SH-SY5Y (cell line): Measurements from ENCODE around the gene PHACTR3.

ENCODE experiments used
- GATA2 ChIP-seq: IDR thresholded peaks from 2 replicates; pipeline ENCODE4 v1.6.1; 2011; ENCODE audit warnings: mild to moderate bottlenecking, low read depth, low read length
- GATA3 ChIP-seq: IDR thresholded peaks from 2 replicates; pipeline ENCODE4 v1.6.1; 2011; ENCODE audit warnings: low read depth, mild to moderate bottlenecking, low read length, moderate library complexity

DNA sequence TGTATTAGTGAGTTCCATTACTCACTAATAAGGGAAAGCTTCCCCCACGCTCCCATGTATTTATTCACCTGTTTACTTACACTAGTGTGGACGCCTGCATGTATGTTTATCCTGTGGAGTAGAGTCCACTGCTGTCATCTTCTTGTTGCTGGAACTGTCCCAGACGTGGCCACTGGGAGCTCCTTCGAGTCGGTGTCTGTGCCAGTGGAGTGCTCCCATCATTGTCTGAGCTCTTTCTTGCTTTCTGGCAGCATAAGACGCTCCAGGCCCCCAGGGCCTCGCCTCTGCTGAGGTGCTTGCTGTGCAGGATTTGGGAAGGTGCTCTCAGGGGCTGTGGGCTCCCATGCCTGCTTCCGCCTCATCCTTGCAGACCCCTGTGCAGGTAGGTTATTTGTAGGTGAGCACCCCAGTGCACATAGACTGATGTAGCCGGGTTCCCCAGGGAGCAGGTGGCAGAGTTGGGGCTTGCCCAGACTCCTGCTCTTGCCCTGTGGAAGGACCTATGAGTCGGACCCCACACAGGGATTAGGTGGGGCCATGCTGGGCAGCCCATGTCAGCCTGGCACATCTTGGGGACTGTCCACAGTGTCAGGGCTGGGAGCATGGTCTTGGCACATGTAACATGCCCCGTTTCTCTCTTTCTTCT lies 16.6 kb downstream of the PHACTR3 start:
- TF ChIP-seq GATA2 (no peak), GATA3 (no peak)
